GM21717 (cell line): Measurements from ENCODE around the gene CD19.
"Not testable (repeated sequence)": the region's sequence is repeated elsewhere in the genome, so short reads cannot be mapped to it uniquely, and the experiment has no call there.

Experiments
- ATAC-seq: cut with Tn5 transposase; IDR thresholded peaks from one replicate; pipeline ENCODE4 v1.9.1; 2021; ENCODE audit warnings: mild to moderate bottlenecking, moderate library complexity; ENCODE audit not compliant: unreplicated experiment

The CD19 gene

DNA sequence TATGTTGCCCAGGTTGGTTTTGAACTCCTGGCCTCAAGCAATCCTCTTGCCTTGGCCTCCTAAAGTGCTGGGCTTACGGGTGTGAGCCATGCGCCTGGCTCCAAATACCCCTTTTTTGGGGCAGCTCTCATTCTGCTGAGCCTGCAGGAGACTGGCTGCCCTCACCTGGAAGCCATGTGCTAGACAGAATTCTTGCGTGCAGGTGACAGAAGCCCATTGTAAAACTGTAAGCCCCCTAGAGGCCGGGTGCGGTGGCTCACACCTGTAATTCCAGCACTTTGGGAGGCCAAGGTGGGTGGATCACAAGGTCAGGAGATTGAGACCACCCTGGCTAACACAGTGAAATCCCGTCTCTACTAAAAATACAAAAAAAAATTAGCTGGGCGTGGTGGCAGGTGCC, 48.6 kb downstream of the CD19 start:
- not testable (repeated sequence) for ATAC-seq

DNA sequence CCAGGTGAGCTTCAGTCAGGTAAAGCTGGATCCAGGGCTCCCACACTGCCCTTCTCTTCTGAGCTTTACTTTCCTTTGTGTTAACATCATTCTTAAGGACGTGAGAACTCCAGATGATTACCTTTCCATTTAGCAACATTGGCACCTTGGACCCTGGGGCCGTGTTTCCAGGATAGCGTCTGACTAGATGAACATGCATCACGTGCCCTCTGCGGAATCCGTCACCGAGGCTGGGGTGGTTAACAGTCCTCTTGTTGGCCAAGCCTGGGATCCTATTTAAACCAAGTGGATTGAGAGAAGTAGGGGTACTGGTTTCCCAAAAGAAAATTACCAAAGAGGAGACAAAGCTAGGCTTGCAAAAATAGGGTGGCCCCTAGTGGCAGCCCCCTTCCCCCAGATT, 49.2 kb downstream of the CD19 start:
- no peak for ATAC-seq

DNA sequence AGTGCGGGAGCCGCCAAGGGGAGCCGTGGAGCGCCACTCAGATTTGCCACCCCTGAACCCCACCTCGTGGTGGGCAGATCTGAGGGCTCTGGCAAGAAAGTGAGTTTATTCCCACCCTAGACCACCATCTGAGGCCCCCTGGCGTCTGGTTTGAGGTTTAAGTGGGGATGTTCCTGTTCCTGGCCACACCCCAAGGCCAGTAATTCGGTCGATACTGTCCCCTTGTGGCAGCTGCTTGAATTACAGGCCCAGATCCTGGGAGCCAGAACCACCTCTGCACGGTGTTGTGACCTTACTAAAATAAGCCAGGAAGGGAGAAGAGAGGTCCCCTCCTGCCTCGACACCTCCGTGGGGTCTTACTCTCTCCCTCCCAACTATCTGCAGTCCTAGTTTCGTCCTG, 49.7 kb downstream of the CD19 start:
- ATAC-seq: no peak

DNA sequence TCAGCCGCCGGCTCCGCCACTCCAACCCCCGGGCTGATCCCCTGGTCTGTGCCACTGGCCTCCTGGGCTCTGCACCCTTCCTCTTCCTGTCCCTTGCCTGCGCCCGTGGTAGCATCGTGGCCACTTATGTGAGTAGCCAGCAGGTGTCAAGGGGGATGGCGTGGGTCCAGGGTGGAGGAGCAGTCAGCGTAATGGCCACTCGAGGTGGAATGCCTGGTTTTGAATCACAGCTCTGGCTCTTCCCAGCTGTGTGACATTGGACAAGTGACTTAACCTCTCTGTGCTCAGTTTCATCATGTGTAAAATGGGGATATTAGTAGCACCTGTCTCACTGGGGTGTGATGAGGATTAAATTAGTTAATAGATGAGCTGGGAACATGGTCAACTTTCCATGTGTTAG, 50.6 kb downstream of the CD19 start:
- no peak for ATAC-seq

DNA sequence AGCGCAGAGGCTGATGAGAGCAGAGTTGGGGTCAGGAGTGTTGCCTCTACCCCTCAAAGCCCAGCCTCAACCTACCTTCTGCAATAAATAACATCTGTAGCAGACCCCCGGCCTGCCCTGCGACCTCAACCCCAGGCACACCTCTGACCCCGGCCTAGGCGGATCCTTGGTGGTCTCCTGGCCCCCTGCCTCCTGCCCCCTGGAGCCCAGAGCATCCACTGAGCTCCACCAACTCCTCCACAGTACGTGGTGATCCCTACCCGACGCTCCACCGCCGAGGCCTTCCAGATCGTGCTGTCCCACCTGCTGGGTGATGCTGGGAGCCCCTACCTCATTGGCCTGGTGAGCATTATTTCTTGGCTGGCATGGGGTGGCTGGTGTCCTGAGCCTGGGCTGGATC, 51.2 kb downstream of the CD19 start:
- no peak for ATAC-seq

DNA sequence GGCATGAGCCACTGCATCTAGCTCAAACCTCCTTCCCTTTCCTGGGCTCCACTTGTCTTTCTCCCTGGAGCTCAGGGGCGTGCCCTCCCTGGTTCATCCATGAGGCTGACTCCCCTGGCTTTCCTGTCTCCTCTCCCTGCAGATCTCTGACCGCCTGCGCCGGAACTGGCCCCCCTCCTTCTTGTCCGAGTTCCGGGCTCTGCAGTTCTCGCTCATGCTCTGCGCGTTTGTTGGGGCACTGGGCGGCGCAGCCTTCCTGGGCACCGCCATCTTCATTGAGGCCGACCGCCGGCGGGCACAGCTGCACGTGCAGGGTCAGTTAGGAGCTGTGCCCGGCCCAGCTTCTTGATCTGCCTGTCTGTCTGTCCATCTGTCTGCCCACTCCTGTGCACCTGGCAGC, 51.9 kb downstream of the CD19 start:
- ATAC-seq: no peak

DNA sequence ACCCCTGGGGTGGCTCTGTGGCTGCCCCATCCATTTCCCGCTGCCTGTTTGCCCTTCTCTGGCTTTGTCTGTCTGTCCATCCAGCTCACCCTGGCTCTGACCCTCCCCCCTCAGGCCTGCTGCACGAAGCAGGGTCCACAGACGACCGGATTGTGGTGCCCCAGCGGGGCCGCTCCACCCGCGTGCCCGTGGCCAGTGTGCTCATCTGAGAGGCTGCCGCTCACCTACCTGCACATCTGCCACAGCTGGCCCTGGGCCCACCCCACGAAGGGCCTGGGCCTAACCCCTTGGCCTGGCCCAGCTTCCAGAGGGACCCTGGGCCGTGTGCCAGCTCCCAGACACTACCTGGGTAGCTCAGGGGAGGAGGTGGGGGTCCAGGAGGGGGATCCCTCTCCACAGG, 52.3 kb downstream of the CD19 start:
- no peak for ATAC-seq

DNA sequence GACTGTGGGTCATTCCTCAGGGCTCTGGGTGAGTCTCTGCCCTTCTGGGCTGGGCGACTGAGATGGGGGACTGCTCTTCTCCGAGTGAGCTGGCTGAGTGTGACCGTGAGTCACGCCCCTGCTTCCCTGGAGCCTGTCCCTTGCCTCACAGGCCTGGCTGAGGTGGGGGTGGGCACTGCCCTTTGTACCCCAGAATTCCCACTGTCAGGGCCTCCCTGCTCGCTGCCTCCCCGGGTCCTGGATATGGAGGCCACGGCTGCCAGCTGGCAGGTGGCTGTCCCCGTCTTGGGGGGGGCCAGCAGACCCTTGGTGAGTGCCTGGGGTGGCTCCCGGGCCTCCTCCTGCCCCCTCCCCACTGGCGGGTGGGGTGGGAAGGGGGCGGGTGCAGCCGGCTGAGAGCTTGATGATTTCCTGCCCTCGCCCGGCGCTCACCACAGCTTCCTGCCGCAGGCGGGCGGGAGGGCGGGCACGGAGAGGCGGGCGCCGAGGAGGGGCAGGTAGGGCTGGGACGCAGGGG, 52.9 kb downstream of the CD19 start, which contains the start of gene LAT:
LAT (plus strand) TSS at position 434 of the 517 bp plus-strand sequence. CDS start 366 bp downstream, outside the sequence.
- ATAC-seq: no peak

DNA sequence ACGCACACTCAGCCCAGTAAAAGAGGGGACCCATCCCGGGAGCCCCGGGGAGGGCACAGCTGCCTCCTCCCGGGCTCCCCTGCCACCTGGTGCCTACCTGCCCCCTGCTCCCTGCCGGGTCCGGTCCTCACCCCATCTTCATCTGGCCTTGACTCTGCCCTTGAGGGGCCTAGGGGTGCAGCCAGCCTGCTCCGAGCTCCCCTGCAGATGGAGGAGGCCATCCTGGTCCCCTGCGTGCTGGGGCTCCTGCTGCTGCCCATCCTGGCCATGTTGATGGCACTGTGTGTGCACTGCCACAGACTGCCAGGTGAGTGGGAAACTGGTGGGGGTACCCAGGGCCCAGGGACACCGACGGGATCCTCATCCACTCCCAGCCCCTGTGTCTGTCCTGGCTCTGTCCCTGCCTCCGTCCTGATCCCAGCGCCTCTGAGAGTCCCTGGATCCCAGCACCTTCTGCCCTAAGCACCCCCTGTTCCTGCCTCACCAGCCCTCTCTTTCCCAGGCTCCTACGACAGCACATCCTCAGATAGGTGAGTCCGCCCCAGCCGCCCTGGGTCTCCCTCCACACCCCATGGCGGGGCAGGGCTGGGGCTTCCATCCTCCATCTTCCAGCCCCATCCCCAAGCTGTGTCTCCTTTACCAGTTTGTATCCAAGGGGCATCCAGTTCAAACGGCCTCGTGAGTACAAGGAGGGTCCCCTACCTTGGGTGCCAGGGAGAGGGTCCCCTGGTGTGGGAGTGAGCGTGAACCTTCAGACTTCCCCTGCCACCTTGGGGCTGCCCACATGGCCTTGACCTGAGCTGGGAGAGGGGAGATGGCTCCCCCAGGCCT, 53.7 kb downstream of the CD19 start:
- ATAC-seq: no peak

DNA sequence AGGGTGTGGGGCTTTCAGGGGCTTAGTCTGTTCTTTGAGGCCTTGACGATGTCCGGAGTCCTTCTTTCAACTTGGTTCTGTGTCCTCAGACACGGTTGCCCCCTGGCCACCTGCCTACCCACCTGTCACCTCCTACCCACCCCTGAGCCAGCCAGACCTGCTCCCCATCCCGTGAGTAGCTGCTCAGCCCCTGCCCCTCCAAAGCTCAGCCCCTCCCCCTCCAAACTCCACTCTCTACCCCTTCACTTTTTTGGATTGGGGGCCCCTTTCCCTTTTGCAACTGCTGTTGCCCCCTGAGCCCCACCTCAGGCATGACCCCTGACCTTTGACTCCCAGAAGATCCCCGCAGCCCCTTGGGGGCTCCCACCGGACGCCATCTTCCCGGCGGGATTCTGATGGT, 54.3 kb downstream of the CD19 start:
- no peak for ATAC-seq

DNA sequence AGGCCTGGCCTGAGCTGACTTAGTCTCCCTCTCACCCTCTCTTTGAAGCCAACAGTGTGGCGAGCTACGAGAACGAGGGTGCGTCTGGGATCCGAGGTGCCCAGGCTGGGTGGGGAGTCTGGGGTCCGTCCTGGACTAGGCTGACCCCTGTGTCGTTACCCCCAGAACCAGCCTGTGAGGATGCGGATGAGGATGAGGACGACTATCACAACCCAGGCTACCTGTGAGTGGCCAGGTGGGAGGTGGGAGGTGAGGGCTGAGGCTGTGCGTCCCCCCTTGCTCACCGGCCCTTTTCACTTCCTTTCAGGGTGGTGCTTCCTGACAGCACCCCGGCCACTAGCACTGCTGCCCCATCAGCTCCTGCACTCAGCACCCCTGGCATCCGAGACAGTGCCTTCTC, 54.7 kb downstream of the CD19 start:
- no peak for ATAC-seq

DNA sequence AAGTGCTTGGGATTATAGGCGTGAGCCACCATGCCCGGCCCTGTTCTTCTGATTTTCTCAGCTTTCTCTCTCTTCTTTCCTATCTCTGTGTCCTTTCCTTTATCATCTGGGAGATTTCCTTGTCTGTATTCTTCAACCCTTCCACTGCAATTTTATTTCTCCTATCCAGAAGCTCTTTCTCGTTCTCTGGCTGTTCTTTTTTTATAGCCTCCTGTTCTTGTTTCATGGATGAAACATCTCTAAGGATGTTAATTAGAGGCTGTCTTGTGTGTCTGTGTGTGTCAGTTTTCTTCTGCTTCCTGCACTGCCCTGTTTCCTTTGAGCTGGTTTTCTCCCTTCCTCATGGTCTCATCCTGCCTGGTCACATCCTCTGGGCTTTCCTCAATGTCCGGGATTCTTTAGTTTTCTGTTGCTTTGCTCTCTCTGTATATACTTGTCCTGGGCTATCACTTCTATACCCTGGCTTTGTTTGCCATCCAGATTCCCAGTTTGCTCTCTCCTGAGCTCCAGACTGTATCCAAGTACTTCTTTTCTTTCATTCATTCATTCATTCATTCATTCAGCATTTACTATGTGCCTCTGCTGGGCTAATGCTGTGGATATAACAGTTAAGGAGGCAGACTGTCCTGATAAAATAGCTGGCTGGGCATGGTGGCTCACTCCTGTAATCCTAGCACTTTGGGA, 55.5 kb downstream of the CD19 start:
- no peak for ATAC-seq
